ENCODE measurements around the gene NTNG2.

The NTNG2 gene

GRCh38 chr9:132147331-132147730, 14.5 kb upstream of the NTNG2 start:
- DNase-seq (ENCODE audit: low read depth), result no peak

GRCh38 chr9:132147839-132148238, 14.0 kb upstream of the NTNG2 start:
- DNase-seq (ENCODE audit: low read depth), result no peak

GRCh38 chr9:132150256-132150655, 11.6 kb upstream of the NTNG2 start:
- DNase-seq (ENCODE audit: low read depth), result no peak

- no peak for DNase-seq (ENCODE audit: low read depth)
Measured at GRCh38 chr9:132151118-132151517, 10.7 kb upstream of the NTNG2 start.

- DNase-seq (ENCODE audit: low read depth), result no peak
Measured at GRCh38 chr9:132152231-132152630, 9.6 kb upstream of the NTNG2 start.

- DNase-seq (ENCODE audit: low read depth), result no peak
Measured at GRCh38 chr9:132154863-132155567, 6.8 kb upstream of the NTNG2 start.

- DNase-seq (ENCODE audit: low read depth), result no peak
Measured at GRCh38 chr9:132155568-132155895, 6.3 kb upstream of the NTNG2 start.

- no peak for DNase-seq (ENCODE audit: low read depth)
Measured at GRCh38 chr9:132156262-132156661, 5.6 kb upstream of the NTNG2 start.

- DNase-seq (ENCODE audit: low read depth), result no peak
Measured at GRCh38 chr9:132157347-132158116, 4.3 kb upstream of the NTNG2 start.

- DNase-seq (ENCODE audit: low read depth), result peak; percentile 49
Measured at GRCh38 chr9:132160802-132161742, 786 bp upstream of the NTNG2 start.

- DNase-seq (ENCODE audit: low read depth), result no peak
Measured at GRCh38 chr9:132162764-132163456, 1.1 kb downstream of the NTNG2 start.

GRCh38 chr9:132163457-132163875, 1.6 kb downstream of the NTNG2 start:
- no peak for DNase-seq (ENCODE audit: low read depth)

- DNase-seq (ENCODE audit: low read depth), result no peak
Measured at GRCh38 chr9:132163876-132164603, 2.2 kb downstream of the NTNG2 start.

- no peak for DNase-seq (ENCODE audit: low read depth)
Measured at GRCh38 chr9:132164604-132165362, 2.9 kb downstream of the NTNG2 start.

- DNase-seq (ENCODE audit: low read depth), result no peak
Measured at GRCh38 chr9:132166599-132166998, 4.7 kb downstream of the NTNG2 start.

GRCh38 chr9:132167192-132167591, 5.3 kb downstream of the NTNG2 start:
- no peak for DNase-seq (ENCODE audit: low read depth)

- DNase-seq (ENCODE audit: low read depth), result no peak
Measured at GRCh38 chr9:132168347-132168746, 6.5 kb downstream of the NTNG2 start.

GRCh38 chr9:132168851-132169250, 7.0 kb downstream of the NTNG2 start:
- no peak for DNase-seq (ENCODE audit: low read depth)

GRCh38 chr9:132169672-132170392, 8.0 kb downstream of the NTNG2 start:
- peak; percentile 30 for DNase-seq (ENCODE audit: low read depth)

GRCh38 chr9:132171702-132172101, 9.8 kb downstream of the NTNG2 start:
- DNase-seq (ENCODE audit: low read depth), result no peak

Data from stimulated activated CD8-positive, alpha-beta memory T cell treated with anti-CD3 and anti-CD28 coated beads, Interleukin-12 subunit alpha, Interleukin-12 subunit beta, amount 100 ng/mL, for 1 hour (primary cell).